ENCODE measurements around the gene CAST.

CAST gene

GRCh38 chr5:96720408-96720807 is 58.2 kb downstream of the CAST start:
- no peak overlapping the region for H3K4me3 ChIP-seq (ENCODE audit: low read depth, low read length)
- TF ChIP-seq, protein P1, sequence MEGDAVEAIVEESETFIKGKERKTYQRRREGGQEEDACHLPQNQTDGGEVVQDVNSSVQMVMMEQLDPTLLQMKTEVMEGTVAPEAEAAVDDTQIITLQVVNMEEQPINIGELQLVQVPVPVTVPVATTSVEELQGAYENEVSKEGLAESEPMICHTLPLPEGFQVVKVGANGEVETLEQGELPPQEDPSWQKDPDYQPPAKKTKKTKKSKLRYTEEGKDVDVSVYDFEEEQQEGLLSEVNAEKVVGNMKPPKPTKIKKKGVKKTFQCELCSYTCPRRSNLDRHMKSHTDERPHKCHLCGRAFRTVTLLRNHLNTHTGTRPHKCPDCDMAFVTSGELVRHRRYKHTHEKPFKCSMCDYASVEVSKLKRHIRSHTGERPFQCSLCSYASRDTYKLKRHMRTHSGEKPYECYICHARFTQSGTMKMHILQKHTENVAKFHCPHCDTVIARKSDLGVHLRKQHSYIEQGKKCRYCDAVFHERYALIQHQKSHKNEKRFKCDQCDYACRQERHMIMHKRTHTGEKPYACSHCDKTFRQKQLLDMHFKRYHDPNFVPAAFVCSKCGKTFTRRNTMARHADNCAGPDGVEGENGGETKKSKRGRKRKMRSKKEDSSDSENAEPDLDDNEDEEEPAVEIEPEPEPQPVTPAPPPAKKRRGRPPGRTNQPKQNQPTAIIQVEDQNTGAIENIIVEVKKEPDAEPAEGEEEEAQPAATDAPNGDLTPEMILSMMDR (IDR thresholded peaks at IDR 0.05; ENCODE audit: low read depth, low read length): 0 out of 2 replicates have a peak, but pooled peaks have one; percentile 5

GRCh38 chr5:96721351-96721977 is 59.3 kb downstream of the CAST start:
- TF ChIP-seq, protein P1 (IDR thresholded peaks at IDR 0.05; ENCODE audit: low read depth, low read length): no peak
- no peak overlapping the region for H3K4me3 ChIP-seq (ENCODE audit: low read depth, low read length)

DNA sequence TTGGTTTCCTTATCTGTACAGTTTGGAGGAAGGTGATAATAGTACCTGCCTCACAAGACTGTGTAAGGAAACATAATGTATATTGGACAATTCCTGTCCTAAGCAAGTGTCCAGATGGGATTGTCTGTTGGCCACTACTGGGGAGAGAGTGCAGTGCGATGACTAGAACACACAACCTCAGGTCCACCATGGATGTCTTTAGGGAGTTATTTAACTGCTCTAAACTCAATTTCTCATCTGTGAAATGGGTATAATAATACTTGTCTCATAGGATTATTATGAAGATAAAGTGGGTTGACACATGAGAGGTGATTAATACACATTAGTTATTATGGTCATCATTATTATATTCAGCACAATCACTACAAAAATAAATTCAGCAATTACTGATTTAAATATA is 63.1 kb downstream of the CAST start:
- TF ChIP-seq, protein P1 (IDR thresholded peaks at IDR 0.05; ENCODE audit: low read depth, low read length): no peak

DNA sequence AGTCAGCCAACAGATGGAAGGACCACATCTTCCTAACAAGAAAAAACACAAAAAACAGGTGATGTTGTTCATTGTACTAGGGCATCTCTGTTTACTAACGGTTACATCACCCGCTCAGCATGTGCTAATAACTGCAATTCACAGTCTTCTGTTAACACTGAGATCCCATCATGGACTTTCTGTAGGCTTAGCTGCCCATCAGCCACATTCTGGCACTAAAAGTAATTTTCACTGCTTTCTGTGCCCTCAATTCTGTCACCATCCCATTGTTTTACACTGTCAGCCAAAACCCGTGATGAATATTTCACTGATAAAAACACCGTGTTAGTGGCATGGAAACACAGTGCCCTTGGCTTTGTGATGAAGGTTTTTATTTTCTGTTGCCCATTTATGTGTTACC is 64.6 kb downstream of the CAST start:
- no peak overlapping the region for H3K4me3 ChIP-seq (ENCODE audit: low read depth, low read length)
- TF ChIP-seq, protein P1 (IDR thresholded peaks at IDR 0.05; ENCODE audit: low read depth, low read length): no peak

More for the DNA sequence above, 63.1 kb downstream of the CAST start:
- no peak overlapping the region for H3K4me3 ChIP-seq (ENCODE audit: low read depth, low read length)

DNA sequence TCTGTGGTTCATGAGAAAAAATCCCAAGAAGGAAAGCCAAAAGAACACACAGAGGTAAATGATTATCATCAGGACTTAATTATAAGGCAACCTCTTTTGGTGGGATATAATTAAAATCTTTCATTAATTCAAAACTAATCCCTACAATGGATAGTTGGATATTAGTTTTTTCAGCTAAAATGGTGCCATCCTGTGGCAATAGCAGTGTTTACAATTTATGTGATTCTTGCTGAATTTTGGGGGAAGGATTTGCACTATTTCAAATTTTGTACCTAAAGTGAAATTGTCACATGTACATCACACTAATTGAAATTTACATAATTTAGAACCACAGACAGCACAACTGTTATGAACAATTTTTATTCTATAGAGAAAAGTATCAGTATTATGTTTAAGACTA is 67.0 kb downstream of the CAST start:
- TF ChIP-seq, protein P1 (IDR thresholded peaks at IDR 0.05; ENCODE audit: low read depth, low read length): no peak
- no peak overlapping the region for H3K4me3 ChIP-seq (ENCODE audit: low read depth, low read length)

- TF ChIP-seq, protein P1 (IDR thresholded peaks at IDR 0.05; ENCODE audit: low read depth, low read length): no peak
- H3K4me3 ChIP-seq (ENCODE audit: low read depth, low read length): no peak overlapping the region
Observed at GRCh38 chr5:96730586-96730985, 68.4 kb downstream of the CAST start.

DNA sequence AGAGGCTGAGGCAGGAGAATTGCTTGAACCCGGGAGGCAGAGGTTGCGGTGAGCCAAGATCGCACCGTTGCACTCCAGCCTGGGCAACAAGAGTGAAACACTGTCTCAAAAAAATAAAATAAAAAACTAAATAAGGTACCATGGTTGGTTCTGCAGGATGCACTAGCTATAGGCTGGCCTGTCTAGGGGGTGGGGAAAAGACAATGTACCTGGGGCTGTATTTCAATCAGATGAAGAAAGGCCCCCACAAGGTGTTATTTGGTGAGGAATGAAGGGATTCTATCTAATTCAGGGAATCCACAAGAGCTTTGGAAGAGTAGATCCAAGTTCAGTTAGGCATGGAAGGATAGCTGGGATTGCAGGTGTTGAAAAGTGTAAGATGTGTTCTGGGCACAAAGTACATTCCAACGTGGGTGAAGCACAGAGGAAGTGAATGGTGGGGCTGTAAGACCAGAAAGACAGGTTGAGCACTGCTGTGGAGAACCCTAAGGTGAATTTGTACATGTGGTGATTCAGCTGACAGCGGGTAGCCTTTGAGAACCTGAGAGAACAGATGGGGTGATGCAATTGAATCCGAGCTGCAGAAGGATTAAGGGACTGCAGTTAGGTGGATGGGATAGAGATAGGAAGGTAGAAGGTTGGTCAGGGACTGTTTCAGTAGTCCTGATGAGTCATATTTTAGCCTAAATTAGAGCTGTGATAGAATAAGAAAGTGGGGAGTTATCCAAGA is 71.8 kb downstream of the CAST start:
- H3K4me3 ChIP-seq (ENCODE audit: low read depth, low read length): no peak overlapping the region
- TF ChIP-seq, protein P1 (IDR thresholded peaks at IDR 0.05; ENCODE audit: low read depth, low read length): no peak
